ENCODE results near the gene MAP3K5.

The MAP3K5 gene

DNA sequence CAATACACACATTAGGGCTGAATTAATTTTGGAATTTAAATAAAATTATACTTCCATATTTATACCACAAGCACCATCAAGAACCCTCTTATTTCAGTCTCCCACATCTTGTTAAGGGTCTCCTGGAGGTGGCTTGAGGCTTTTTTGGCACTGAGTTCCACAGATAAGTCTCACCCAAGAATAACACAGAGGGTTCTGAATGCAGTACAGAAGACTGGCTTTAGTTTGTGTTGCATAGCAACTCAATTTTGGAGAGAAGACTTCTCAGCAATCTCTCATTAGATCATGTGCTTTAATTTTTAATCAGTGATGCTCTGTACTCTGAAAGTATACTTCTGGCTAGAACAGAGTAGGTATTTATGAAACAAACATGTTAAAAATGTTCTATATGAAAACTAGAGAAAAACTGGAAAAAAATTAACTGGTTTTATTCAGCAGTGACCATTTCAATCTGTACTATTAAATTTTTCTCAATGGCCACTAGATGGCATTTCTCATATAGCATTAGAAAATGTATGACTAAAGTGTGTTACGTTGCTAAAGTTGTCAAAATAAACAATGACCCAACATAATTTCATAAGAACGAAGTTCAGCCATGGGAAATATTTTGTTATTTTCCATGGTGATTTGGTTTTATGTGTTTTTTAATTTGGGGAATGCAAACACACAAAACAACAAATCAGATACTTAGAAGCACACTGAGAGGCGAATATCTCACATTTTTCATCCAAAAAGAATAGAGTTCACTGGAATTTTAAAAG is 209.4 kb downstream of the MAP3K5 start:
- Histone ChIP-seq H3K27ac (ENCODE audit: low read length, poor library complexity, severe bottlenecking) (no peak overlapping the region), H2AK5ac (ENCODE audit: low read length, severe bottlenecking) (no peak overlapping the region), H3K4me3 (ENCODE audit: insufficient read depth in 1 of 2, low read depth in 1 of 2, low read length in 2 of 2) (no peak overlapping the region), H2AFZ (ENCODE audit: low read depth, low read length) (no peak overlapping the region), H3K4ac (ENCODE audit: low read depth in 1 of 2, low read length in 2 of 2) (no peak overlapping the region), H2BK12ac (ENCODE audit: low read length in 2 of 2) (no peak overlapping the region), H2BK15ac (ENCODE audit: low read depth, poor library complexity, severe bottlenecking) (no peak overlapping the region), H3K9me3 (ENCODE audit: control insufficient read depth, low read length) (no peaks in the 10 kb centered on the region), H3K9ac (ENCODE audit: low read length) (peak overlapping the region; percentile 90), H4K91ac (ENCODE audit: low read length) (no peak overlapping the region), H3K14ac (ENCODE audit: low read length in 2 of 2) (no peak overlapping the region), H3K36me3 (ENCODE audit: control insufficient read depth in 1 of 2, insufficient read depth in 2 of 2, low read depth in 1 of 2, low read length in 2 of 2) (no peaks in the 10 kb centered on the region), H3K23ac (ENCODE audit: low read length in 2 of 2) (no peak overlapping the region), H3K4me2 (ENCODE audit: low read length, poor library complexity, severe bottlenecking) (no peak overlapping the region), H3K79me1 (replicated peaks; ENCODE audit: low read length, poor library complexity, severe bottlenecking) (no peaks in the 10 kb centered on the region), H2BK5ac (ENCODE audit: low read depth, low read length, poor library complexity, severe bottlenecking) (no peak overlapping the region), H4K8ac (ENCODE audit: low read length) (no peak overlapping the region), H3K27me3 (ENCODE audit: control insufficient read depth in 1 of 2, insufficient read depth in 1 of 2, low read length in 2 of 2) (no peaks in the 10 kb centered on the region), H2BK120ac (ENCODE audit: low read depth, low read length) (no peak overlapping the region), H3K18ac (ENCODE audit: low read depth in 1 of 2, low read length in 2 of 2) (no peak overlapping the region), H3K4me1 (ENCODE audit: control insufficient read depth, insufficient read depth, low read depth, low read length) (peaks cover 2% of the 10 kb centered on the region)
- no CpG with 5 or more reads among the region's 3 CpGs for WGBS
- DNase-seq: peak; percentile 91

DNA sequence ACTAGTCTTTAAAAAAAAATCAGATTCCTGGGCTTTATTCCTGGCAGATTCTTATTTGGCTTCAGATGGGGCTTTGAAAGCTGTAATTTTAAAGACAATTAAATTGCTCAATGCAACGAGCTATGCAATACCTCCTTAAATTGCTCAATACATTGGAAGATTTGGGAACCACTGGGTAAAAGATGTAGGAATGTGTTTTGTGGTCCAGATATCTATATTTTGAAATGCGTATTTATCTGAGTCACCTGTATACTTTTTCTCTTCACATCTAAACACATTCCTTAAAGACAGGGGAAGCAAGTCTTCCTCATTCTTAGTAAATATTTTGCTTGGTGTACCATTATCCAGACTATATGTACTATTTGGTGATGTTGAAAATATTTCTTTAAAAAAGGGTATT is 212.5 kb downstream of the MAP3K5 start:
- Histone ChIP-seq H2BK120ac (ENCODE audit: low read depth, low read length) (no peak overlapping the region), H2BK15ac (ENCODE audit: low read depth, poor library complexity, severe bottlenecking) (no peak overlapping the region), H3K79me1 (replicated peaks; ENCODE audit: low read length, poor library complexity, severe bottlenecking) (no peaks in the 10 kb centered on the region), H3K27ac (ENCODE audit: low read length, poor library complexity, severe bottlenecking) (no peak overlapping the region), H3K4me1 (ENCODE audit: control insufficient read depth, insufficient read depth, low read depth, low read length) (no peaks in the 10 kb centered on the region), H3K9ac (ENCODE audit: low read length) (no peak overlapping the region), H3K36me3 (ENCODE audit: control insufficient read depth in 1 of 2, insufficient read depth in 2 of 2, low read depth in 1 of 2, low read length in 2 of 2) (no peaks in the 10 kb centered on the region), H3K9me3 (ENCODE audit: control insufficient read depth, low read length) (no peaks in the 10 kb centered on the region), H3K14ac (ENCODE audit: low read length in 2 of 2) (no peak overlapping the region), H2AFZ (ENCODE audit: low read depth, low read length) (no peak overlapping the region), H3K27me3 (ENCODE audit: control insufficient read depth in 1 of 2, insufficient read depth in 1 of 2, low read length in 2 of 2) (no peaks in the 10 kb centered on the region), H2BK12ac (ENCODE audit: low read length in 2 of 2) (no peak overlapping the region), H2AK5ac (ENCODE audit: low read length, severe bottlenecking) (no peak overlapping the region), H3K4me3 (ENCODE audit: insufficient read depth in 1 of 2, low read depth in 1 of 2, low read length in 2 of 2) (no peak overlapping the region), H4K91ac (ENCODE audit: low read length) (no peak overlapping the region), H4K8ac (ENCODE audit: low read length) (no peak overlapping the region), H2BK5ac (ENCODE audit: low read depth, low read length, poor library complexity, severe bottlenecking) (no peak overlapping the region), H3K18ac (ENCODE audit: low read depth in 1 of 2, low read length in 2 of 2) (no peak overlapping the region), H3K4ac (ENCODE audit: low read depth in 1 of 2, low read length in 2 of 2) (no peak overlapping the region), H3K23ac (ENCODE audit: low read length in 2 of 2) (no peak overlapping the region), H3K4me2 (ENCODE audit: low read length, poor library complexity, severe bottlenecking) (no peak overlapping the region)
- DNase-seq: no peak
- no CpG with 5 or more reads among the region's 2 CpGs for WGBS

DNA sequence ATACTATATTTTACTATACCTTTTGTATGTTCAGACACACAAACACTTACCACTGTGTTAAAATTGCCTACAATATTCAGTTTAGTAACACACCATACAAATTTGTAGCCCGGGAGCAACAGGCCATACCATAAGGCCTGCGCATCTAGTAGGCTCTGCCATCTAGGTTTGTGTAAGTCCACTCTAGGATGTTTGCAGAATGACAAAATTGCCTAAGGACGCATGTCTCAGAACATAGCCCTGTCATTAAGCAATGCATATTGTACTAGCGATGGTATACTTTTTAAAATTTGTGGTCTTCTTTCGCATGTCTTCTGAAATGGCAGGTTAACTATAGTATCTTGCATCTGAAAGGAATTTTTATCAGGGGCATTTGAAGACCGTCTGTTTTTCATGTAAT is 215.5 kb downstream of the MAP3K5 start:
- Histone ChIP-seq H2BK12ac (ENCODE audit: low read length in 2 of 2) (no peak overlapping the region), H3K27me3 (ENCODE audit: control insufficient read depth in 1 of 2, insufficient read depth in 1 of 2, low read length in 2 of 2) (no peaks in the 10 kb centered on the region), H2BK120ac (ENCODE audit: low read depth, low read length) (no peak overlapping the region), H2AK5ac (ENCODE audit: low read length, severe bottlenecking) (no peak overlapping the region), H4K8ac (ENCODE audit: low read length) (no peak overlapping the region), H3K27ac (ENCODE audit: low read length, poor library complexity, severe bottlenecking) (no peak overlapping the region), H3K9ac (ENCODE audit: low read length) (no peak overlapping the region), H2AFZ (ENCODE audit: low read depth, low read length) (no peak overlapping the region), H3K4ac (ENCODE audit: low read depth in 1 of 2, low read length in 2 of 2) (no peak overlapping the region), H4K91ac (ENCODE audit: low read length) (no peak overlapping the region), H3K23ac (ENCODE audit: low read length in 2 of 2) (no peak overlapping the region), H2BK15ac (ENCODE audit: low read depth, poor library complexity, severe bottlenecking) (no peak overlapping the region), H3K4me3 (ENCODE audit: insufficient read depth in 1 of 2, low read depth in 1 of 2, low read length in 2 of 2) (no peak overlapping the region), H2BK5ac (ENCODE audit: low read depth, low read length, poor library complexity, severe bottlenecking) (no peak overlapping the region), H3K36me3 (ENCODE audit: control insufficient read depth in 1 of 2, insufficient read depth in 2 of 2, low read depth in 1 of 2, low read length in 2 of 2) (no peaks in the 10 kb centered on the region), H3K18ac (ENCODE audit: low read depth in 1 of 2, low read length in 2 of 2) (no peak overlapping the region), H3K14ac (ENCODE audit: low read length in 2 of 2) (no peak overlapping the region), H3K9me3 (ENCODE audit: control insufficient read depth, low read length) (peaks cover under 1% of the 10 kb centered on the region), H3K79me1 (replicated peaks; ENCODE audit: low read length, poor library complexity, severe bottlenecking) (no peaks in the 10 kb centered on the region), H3K4me2 (ENCODE audit: low read length, poor library complexity, severe bottlenecking) (no peak overlapping the region), H3K4me1 (ENCODE audit: control insufficient read depth, insufficient read depth, low read depth, low read length) (no peaks in the 10 kb centered on the region)
- WGBS: over 99% methylated on average over 5 of the region's 6 CpGs
- no peak for DNase-seq

DNA sequence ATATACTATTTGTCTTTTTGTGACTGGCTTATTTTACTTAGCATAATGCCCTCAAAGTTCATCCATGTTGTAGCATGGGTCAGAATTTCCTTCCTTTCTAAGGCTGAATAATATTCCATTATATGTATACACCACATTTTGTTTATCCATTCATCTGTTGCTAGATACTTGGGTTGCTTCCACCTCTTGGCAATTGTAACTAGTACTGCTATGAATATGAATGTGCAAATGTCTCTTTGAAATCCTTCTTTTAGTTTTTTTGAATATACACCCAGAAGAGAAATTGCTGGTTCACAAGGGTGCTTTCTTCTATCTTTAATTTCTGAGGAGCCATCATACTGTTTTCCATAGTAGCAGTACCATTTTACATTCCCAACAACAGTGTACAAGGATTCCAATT is 220.8 kb downstream of the MAP3K5 start:
- H2BK120ac ChIP-seq (ENCODE audit: low read depth, low read length): no peak overlapping the region
- no peak overlapping the region for H4K8ac ChIP-seq (ENCODE audit: low read length)
- no peak overlapping the region for H3K14ac ChIP-seq (ENCODE audit: low read length in 2 of 2)
- H2BK12ac ChIP-seq (ENCODE audit: low read length in 2 of 2): no peak overlapping the region
- H3K9ac ChIP-seq (ENCODE audit: low read length): no peak overlapping the region
- H3K23ac ChIP-seq (ENCODE audit: low read length in 2 of 2): no peak overlapping the region
- no peak overlapping the region for H4K91ac ChIP-seq (ENCODE audit: low read length)
- H3K4ac ChIP-seq (ENCODE audit: low read depth in 1 of 2, low read length in 2 of 2): no peak overlapping the region
- H3K79me1 ChIP-seq (replicated peaks; ENCODE audit: low read length, poor library complexity, severe bottlenecking): no peaks in the 10 kb centered on the region
- no peaks in the 10 kb centered on the region for H3K4me1 ChIP-seq (ENCODE audit: control insufficient read depth, insufficient read depth, low read depth, low read length)
- no peaks in the 10 kb centered on the region for H3K36me3 ChIP-seq (ENCODE audit: control insufficient read depth in 1 of 2, insufficient read depth in 2 of 2, low read depth in 1 of 2, low read length in 2 of 2)
- no peak overlapping the region for H2BK15ac ChIP-seq (ENCODE audit: low read depth, poor library complexity, severe bottlenecking)
- H3K27me3 ChIP-seq (ENCODE audit: control insufficient read depth in 1 of 2, insufficient read depth in 1 of 2, low read length in 2 of 2): no peaks in the 10 kb centered on the region
- no peak overlapping the region for H3K27ac ChIP-seq (ENCODE audit: low read length, poor library complexity, severe bottlenecking)
- H2BK5ac ChIP-seq (ENCODE audit: low read depth, low read length, poor library complexity, severe bottlenecking): no peak overlapping the region
- H2AK5ac ChIP-seq (ENCODE audit: low read length, severe bottlenecking): no peak overlapping the region
- no peak overlapping the region for H2AFZ ChIP-seq (ENCODE audit: low read depth, low read length)
- no peak overlapping the region for H3K4me2 ChIP-seq (ENCODE audit: low read length, poor library complexity, severe bottlenecking)
- peaks cover 13% of the 10 kb centered on the region for H3K9me3 ChIP-seq (ENCODE audit: control insufficient read depth, low read length)
- DNase-seq: no peak
- no peak overlapping the region for H3K4me3 ChIP-seq (ENCODE audit: insufficient read depth in 1 of 2, low read depth in 1 of 2, low read length in 2 of 2)
- H3K18ac ChIP-seq (ENCODE audit: low read depth in 1 of 2, low read length in 2 of 2): no peak overlapping the region
